RWPE2 (cell line): ENCODE data around the gene RTCA.
A peak's percentile ranks its signal among the peaks of the same experiment; 100 is the strongest.
"Not testable (repeated sequence)": the region's sequence is repeated elsewhere in the genome, so short reads cannot be mapped to it uniquely, and the experiment has no call there.

Source experiments
- ATAC-seq: fragments of 200-7000 bp; cut with Tn5 transposase; 3 replicates; pipeline ENCODE4 v1.9.1; 2021; ENCODE audit warnings: low read depth
- DNase-seq: peaks from one replicate; pipeline ENCODE4 v3.0.0-alpha.2; 2020; ENCODE audit warnings: low spot score
- H3K27ac ChIP-seq: fragments of 450-650 bp; 2 replicates; pipeline ENCODE4 v1.5.1; 2017; ENCODE audit warnings: mild to moderate bottlenecking; ENCODE audit not compliant: poor library complexity, severe bottlenecking
- H3K27me3 ChIP-seq: fragments of 250-450 bp; sonication (Bioruptor Pico); 2 replicates; pipeline ENCODE4 v1.5.1; 2021; ENCODE audit warnings: mild to moderate bottlenecking, moderate library complexity; ENCODE audit not compliant: insufficient read depth, poor library complexity, severe bottlenecking
- H3K36me3 ChIP-seq: fragments of 250-450 bp; sonication (Bioruptor Pico); 2 replicates; pipeline ENCODE4 v1.5.1; 2020; ENCODE audit warnings: low read depth, mild to moderate bottlenecking, moderate library complexity
- H3K4me1 ChIP-seq: fragments of 250-450 bp; sonication (Bioruptor Pico); 2 replicates; pipeline ENCODE4 v1.5.1; 2021; ENCODE audit warnings: mild to moderate bottlenecking, moderate library complexity; ENCODE audit not compliant: insufficient read depth, poor library complexity, severe bottlenecking
- H3K4me3 ChIP-seq: fragments of 250-450 bp; sonication (Bioruptor Pico); 2 replicates; pipeline ENCODE4 v1.5.1; 2021; ENCODE audit warnings: mild to moderate bottlenecking, moderate library complexity; ENCODE audit not compliant: severe bottlenecking
- H3K9me3 ChIP-seq: fragments of 250-450 bp; sonication (Bioruptor Pico); 2 replicates; pipeline ENCODE4 v1.5.1; 2021; ENCODE audit warnings: mild to moderate bottlenecking, moderate library complexity; ENCODE audit not compliant: severe bottlenecking
- TF ChIP-seq, protein P1 (sequence below): fragments of 450-650 bp; IDR thresholded peaks from one replicate; pipeline ENCODE4 v1.5.1; 2017; ENCODE audit warnings: mild to moderate bottlenecking, moderate library complexity; ENCODE audit not compliant: poor library complexity, severe bottlenecking

The RTCA gene

GRCh38 chr1:100296140-100296539 lies 30.1 kb downstream of the RTCA start:
- peaks cover 26% of the 10 kb centered on the region for H3K36me3 ChIP-seq
- no peak for ATAC-seq
- H3K4me1 ChIP-seq: no peaks in the 10 kb centered on the region
- no peak overlapping the region for H3K27ac ChIP-seq
- no peaks in the 10 kb centered on the region for H3K9me3 ChIP-seq
- no peak overlapping the region for H3K4me3 ChIP-seq
- DNase-seq: no peak
- TF ChIP-seq, protein P1, sequence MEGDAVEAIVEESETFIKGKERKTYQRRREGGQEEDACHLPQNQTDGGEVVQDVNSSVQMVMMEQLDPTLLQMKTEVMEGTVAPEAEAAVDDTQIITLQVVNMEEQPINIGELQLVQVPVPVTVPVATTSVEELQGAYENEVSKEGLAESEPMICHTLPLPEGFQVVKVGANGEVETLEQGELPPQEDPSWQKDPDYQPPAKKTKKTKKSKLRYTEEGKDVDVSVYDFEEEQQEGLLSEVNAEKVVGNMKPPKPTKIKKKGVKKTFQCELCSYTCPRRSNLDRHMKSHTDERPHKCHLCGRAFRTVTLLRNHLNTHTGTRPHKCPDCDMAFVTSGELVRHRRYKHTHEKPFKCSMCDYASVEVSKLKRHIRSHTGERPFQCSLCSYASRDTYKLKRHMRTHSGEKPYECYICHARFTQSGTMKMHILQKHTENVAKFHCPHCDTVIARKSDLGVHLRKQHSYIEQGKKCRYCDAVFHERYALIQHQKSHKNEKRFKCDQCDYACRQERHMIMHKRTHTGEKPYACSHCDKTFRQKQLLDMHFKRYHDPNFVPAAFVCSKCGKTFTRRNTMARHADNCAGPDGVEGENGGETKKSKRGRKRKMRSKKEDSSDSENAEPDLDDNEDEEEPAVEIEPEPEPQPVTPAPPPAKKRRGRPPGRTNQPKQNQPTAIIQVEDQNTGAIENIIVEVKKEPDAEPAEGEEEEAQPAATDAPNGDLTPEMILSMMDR: no peak
- H3K27me3 ChIP-seq: no peaks in the 10 kb centered on the region

DNA sequence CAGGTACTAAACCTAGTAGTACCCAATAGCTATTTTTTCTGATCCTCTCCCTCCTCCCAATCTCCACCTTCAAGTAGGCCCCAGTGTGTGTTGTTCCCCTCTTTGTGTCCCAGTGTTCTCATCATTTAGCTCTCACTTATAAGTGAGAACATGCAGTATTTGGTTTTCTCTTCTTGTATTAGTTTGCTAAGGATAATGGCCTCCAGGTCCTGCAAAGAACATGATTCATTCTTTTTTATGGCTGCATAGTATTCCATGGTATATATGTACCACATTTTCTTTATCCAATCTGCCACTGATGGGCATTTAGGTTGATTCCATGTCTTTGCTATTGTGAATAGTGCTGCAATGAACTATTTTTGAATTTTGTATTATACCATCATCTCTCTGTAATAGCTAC lies 31.0 kb downstream of the RTCA start:
- H3K4me1 ChIP-seq, ATAC-seq, H3K9me3 ChIP-seq, DNase-seq, H3K27me3 ChIP-seq, H3K4me3 ChIP-seq, H3K27ac ChIP-seq: not testable (repeated sequence)
- H3K36me3 ChIP-seq: peaks cover 19% of the 10 kb centered on the region

DNA sequence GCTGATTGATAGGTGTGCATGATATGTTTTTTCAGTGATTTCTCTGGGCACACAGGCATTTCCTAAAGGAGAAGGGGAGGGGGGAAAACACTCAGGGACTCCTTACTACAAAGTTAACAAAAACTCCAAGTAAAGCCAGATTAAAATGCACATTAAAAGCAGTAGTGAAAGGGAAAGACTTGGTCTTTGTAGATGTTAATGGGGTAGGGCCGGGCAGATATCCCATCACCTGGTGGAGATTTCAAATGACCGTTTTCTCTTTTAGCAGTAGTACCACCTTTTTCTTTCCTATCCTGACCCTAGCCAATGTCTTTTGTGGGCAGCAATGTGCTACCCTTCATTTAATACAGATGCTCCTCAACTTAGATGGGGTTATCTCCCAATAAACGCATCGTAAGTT lies 32.5 kb downstream of the RTCA start:
- no peaks in the 10 kb centered on the region for H3K4me1 ChIP-seq
- no peak for DNase-seq
- no peak overlapping the region for H3K4me3 ChIP-seq
- no peaks in the 10 kb centered on the region for H3K27me3 ChIP-seq
- ATAC-seq: no peak
- peaks cover 4% of the 10 kb centered on the region for H3K36me3 ChIP-seq
- H3K9me3 ChIP-seq: no peaks in the 10 kb centered on the region
- TF ChIP-seq, protein P1: no peak
- no peak overlapping the region for H3K27ac ChIP-seq

DNA sequence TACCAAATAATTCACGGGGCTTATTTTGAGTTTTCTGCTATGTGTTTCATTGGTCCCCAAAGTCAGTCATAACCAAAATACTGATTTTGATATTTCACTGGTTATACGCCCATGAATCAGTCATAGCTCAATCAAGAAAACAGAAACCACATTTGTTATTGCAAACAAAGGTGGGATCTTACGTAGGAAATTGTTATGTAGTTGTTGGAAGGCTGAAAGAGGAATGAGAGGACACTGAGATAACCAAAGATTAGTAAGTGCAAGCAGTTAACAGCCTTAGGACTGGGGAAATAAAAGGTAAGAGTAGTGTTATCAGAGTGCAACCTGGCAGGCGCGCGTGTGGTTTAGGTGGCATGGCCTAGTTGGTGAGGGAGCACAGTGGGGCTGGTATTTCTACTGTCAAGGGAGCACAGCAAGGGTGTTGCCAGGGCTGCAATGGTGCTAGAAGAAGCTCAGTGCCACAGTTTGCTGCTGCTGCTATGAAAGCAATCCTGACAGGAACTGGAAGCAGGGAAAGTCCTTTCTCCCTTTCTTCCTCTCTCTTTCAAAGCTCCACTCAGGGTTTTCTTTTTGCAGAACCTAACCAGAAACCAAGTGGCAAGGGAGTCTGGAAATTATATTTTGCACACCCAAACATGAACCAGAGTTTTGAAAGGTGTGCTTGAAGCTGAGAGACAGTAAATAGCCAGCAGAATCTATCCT lies 33.7 kb downstream of the RTCA start:
- Histone ChIP-seq H3K27me3 (no peaks in the 10 kb centered on the region), H3K36me3 (no peaks in the 10 kb centered on the region; the same call in 1 of the 2 replicates), H3K4me1 (no peaks in the 10 kb centered on the region), H3K4me3 (no peak overlapping the region), H3K27ac (no peak overlapping the region), H3K9me3 (no peaks in the 10 kb centered on the region)
- DNase-seq (no peak), ATAC-seq (peak; percentile 27; the same call in 2 of the 3 replicates)
- TF ChIP-seq, protein P1: no peak

GRCh38 chr1:100300691-100301090 lies 34.7 kb downstream of the RTCA start:
- Histone ChIP-seq H3K27ac (no peak overlapping the region), H3K27me3 (no peaks in the 10 kb centered on the region), H3K4me1 (no peaks in the 10 kb centered on the region), H3K36me3 (no peaks in the 10 kb centered on the region; the same call in 1 of the 2 replicates), H3K4me3 (no peak overlapping the region), H3K9me3 (no peaks in the 10 kb centered on the region)
- DNase-seq (no peak), ATAC-seq (no peak)
- TF ChIP-seq, protein P1: no peak
